ENCODE measurements around the gene HJURP.

DNA sequence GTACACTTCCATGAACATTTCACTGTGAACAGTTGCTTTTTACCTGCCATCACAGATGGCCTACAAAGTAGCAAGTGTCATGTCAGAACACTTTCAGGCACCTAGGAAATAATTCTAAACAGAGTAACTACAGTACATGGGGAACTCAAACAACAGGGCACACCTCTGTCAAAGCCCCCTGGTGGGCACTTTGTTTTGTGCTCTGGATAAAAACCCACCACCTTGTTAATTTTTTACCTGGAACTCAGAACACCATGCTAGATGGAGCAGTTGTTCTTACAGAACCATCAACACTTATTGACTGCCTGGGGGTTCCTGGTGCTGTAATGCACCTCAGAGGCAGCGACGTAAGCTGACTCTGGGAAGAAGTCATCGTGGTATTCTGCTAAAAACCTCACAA, 11.5 kb upstream of the HJURP start:
- TF ChIP-seq, protein P1, sequence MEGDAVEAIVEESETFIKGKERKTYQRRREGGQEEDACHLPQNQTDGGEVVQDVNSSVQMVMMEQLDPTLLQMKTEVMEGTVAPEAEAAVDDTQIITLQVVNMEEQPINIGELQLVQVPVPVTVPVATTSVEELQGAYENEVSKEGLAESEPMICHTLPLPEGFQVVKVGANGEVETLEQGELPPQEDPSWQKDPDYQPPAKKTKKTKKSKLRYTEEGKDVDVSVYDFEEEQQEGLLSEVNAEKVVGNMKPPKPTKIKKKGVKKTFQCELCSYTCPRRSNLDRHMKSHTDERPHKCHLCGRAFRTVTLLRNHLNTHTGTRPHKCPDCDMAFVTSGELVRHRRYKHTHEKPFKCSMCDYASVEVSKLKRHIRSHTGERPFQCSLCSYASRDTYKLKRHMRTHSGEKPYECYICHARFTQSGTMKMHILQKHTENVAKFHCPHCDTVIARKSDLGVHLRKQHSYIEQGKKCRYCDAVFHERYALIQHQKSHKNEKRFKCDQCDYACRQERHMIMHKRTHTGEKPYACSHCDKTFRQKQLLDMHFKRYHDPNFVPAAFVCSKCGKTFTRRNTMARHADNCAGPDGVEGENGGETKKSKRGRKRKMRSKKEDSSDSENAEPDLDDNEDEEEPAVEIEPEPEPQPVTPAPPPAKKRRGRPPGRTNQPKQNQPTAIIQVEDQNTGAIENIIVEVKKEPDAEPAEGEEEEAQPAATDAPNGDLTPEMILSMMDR (IDR thresholded peaks at IDR 0.05), result no peak
- no peak for TF ChIP-seq POLR2A (IDR thresholded peaks at IDR 0.05)
- no peak for TF ChIP-seq EP300 (IDR thresholded peaks at IDR 0.05)
